HepG2 (cell line): ENCODE measurements around the gene EEF2. TPM values are rescaled to one million over a fixed set of nuclear protein-coding genes. Genes with fewer than 3 reads are reported as not detected.

Source experiments
- ATAC-seq: fragments of 200-7000 bp; cut with Tn5 transposase; 3 replicates; pipeline ENCODE4 v1.9.1; 2020; ENCODE audit warnings: mild to moderate bottlenecking, moderate library complexity
- BruUV-seq: library from RNA; stranded (reverse); fragments of 400-500 nt; replicated peaks from 2 replicates; lab custom pipeline; 2021; lab: Mats Ljungman, UMichigan
- CTCF ChIA-PET: fragments of 300-600 bp; formaldehyde crosslinking; extraction: SDS; loops from one replicate; lab custom pipeline; 2021; ENCODE audit warnings: low total read pairs, inconsistent platforms, low intra/inter-chr PET ratio; lab: Yijun Ruan, JAX
- POLR2A ChIA-PET: fragments of 350-600 bp; sonication (Branson Sonifier 250); formaldehyde crosslinking; loops from one replicate; lab custom pipeline; 2020; ENCODE audit warnings: antibody characterized with exemption, inconsistent platforms; lab: Yijun Ruan, JAX
- DNase-seq: peaks from one replicate; pipeline ENCODE4 v3.0.0-alpha.2; 2015; ENCODE audit warnings: low spot score
- FAIRE-seq: peaks from 3 replicates; lab custom pipeline; 2011; peaks lifted over from hg19 to GRCh38; lab: Jason Lieb, UNC
- H2AFZ ChIP-seq: one replicate; pipeline ENCODE4 v1.6.1; 2011; ENCODE audit warnings: low read length, inconsistent platforms
- H3K27ac ChIP-seq: fragments of 300-600 bp; 3 replicates; pipeline ENCODE4 v1.8.0; 2011; ENCODE audit warnings: mixed run types, mild to moderate bottlenecking, mixed read lengths, low read length, inconsistent platforms; ENCODE audit not compliant: insufficient read depth; ENCODE audit errors: extremely low read length
- H3K27me3 ChIP-seq, 2 experiments: fragments of 200-600 bp in 1 of 2; 2 replicates in 1 of 2; 3 replicates in 1 of 2; pipeline versions ENCODE4 v1.6.0 to v1.8.0; 2011; ENCODE audit warnings: low read length in 2 of 2, mild to moderate bottlenecking in 2 of 2, moderate library complexity in 2 of 2, inconsistent platforms in 1 of 2; ENCODE audit not compliant: insufficient read depth in 2 of 2, control insufficient read depth in 1 of 2
- H3K36me3 ChIP-seq, 2 experiments: fragments of 200-600 bp in 1 of 2; replicated peaks in 1 of 2; 2 replicates in 1 of 2; 3 replicates in 1 of 2; pipeline versions ENCODE4 v1.5.1 to v1.8.0; 2011; ENCODE audit warnings: low read length in 2 of 2, inconsistent platforms in 1 of 2; ENCODE audit not compliant: insufficient read depth in 2 of 2, control insufficient read depth in 1 of 2
- H3K4me1 ChIP-seq: 2 replicates; pipeline ENCODE4 v1.5.1; 2012; ENCODE audit warnings: low read length, inconsistent platforms; ENCODE audit not compliant: insufficient read depth
- H3K4me2 ChIP-seq: 2 replicates; pipeline ENCODE4 v1.6.0; 2011; ENCODE audit warnings: low read depth, low read length, inconsistent platforms
- H3K4me3 ChIP-seq, 3 experiments: fragments of 200-600 bp in 1 of 3; sonication (generic), shearing (Covaris generic) in 1 of 3; replicated peaks in 1 of 3; 2 replicates each; pipeline ENCODE4 v1.5.1; 2011 to 2016; ENCODE audit warnings: low read length in 3 of 3, inconsistent platforms in 2 of 3, low read depth in 2 of 3, mild to moderate bottlenecking in 2 of 3, control low read depth in 1 of 3, mixed read lengths in 1 of 3; ENCODE audit not compliant: insufficient read depth in 1 of 3
- H3K79me2 ChIP-seq: one replicate; pipeline ENCODE4 v1.6.1; 2011; ENCODE audit warnings: low read length, inconsistent platforms; ENCODE audit not compliant: insufficient read depth
- H3K9ac ChIP-seq: 2 replicates; pipeline ENCODE4 v1.6.0; 2011; ENCODE audit warnings: mild to moderate bottlenecking, low read depth, low read length, inconsistent platforms; ENCODE audit not compliant: insufficient read depth
- H3K9me3 ChIP-seq: 2 replicates; pipeline ENCODE4 v1.5.1; 2012; ENCODE audit warnings: mild to moderate bottlenecking, low read length
- H4K20me1 ChIP-seq: 2 replicates; pipeline ENCODE4 v1.6.0; 2011; ENCODE audit warnings: inconsistent platforms, mild to moderate bottlenecking, low read length, moderate library complexity; ENCODE audit not compliant: insufficient read depth
- CCAR2 ChIP-seq: fragments of 200-400 bp; formaldehyde crosslinking; optimal IDR thresholded peaks from 2 replicates; pipeline ENCODE3; 2018; ENCODE audit warnings: low read depth, mild to moderate bottlenecking, low read length, moderate library complexity
- CREM ChIP-seq, 2 experiments: sonication (generic) in 1 of 2; formaldehyde crosslinking in 1 of 2; IDR thresholded peaks; 2 replicates each; pipeline versions ENCODE4 v1.4.0 to v1.6.1; 2016 to 2020; ENCODE audit warnings: antibody characterized with exemption in 1 of 2, mild to moderate bottlenecking in 1 of 2, missing genetic modification reagents in 1 of 2
- EZH2 ChIP-seq: conservative IDR thresholded peaks from 2 replicates; pipeline ENCODE4 v1.6.1; 2012; ENCODE audit warnings: mild to moderate bottlenecking, low read depth, low read length, moderate library complexity
- FOXP1 ChIP-seq, 2 experiments: fragments of 450-650 bp in 1 of 2; IDR thresholded peaks; 2 replicates each; pipeline ENCODE4 v1.6.1; 2017 to 2018; ENCODE audit warnings: antibody characterized with exemption in 1 of 2
- JARID2 ChIP-seq: sonication (generic); formaldehyde crosslinking; IDR thresholded peaks from 2 replicates; pipeline ENCODE4 v1.8.1; 2023; ENCODE audit warnings: missing genetic modification reagents, inconsistent platforms; ENCODE audit not compliant: insufficient replicate concordance
- MXI1 ChIP-seq: IDR thresholded peaks from 3 replicates; pipeline ENCODE4 v1.6.1; 2012; ENCODE audit warnings: low read depth, low read length, inconsistent platforms, borderline replicate concordance
- NFYB ChIP-seq: sonication (generic); formaldehyde crosslinking; IDR thresholded peaks from 2 replicates; pipeline ENCODE4 v1.4.0; 2020; ENCODE audit warnings: missing genetic modification reagents
- PHF20 ChIP-seq: sonication (generic); formaldehyde crosslinking; IDR thresholded peaks from 2 replicates; pipeline ENCODE4 v1.5.0; 2020; ENCODE audit warnings: mild to moderate bottlenecking, missing genetic modification reagents
- PLRG1 ChIP-seq: fragments of 450-650 bp; conservative IDR thresholded peaks from 2 replicates; pipeline ENCODE4 v1.6.1; 2016
- POLR2A ChIP-seq, 2 experiments: IDR thresholded peaks; 2 replicates each; pipeline ENCODE4 v1.6.1; 2011; ENCODE audit warnings: low read depth in 2 of 2, low read length in 2 of 2, mild to moderate bottlenecking in 1 of 2, moderate library complexity in 1 of 2; ENCODE audit not compliant: insufficient read depth in 1 of 2
- SSRP1 ChIP-seq: IDR thresholded peaks from 2 replicates; pipeline ENCODE4 v1.6.1; 2016; ENCODE audit warnings: control low read depth
- ZC3H13 ChIP-seq: sonication (generic); formaldehyde crosslinking; IDR thresholded peaks from 2 replicates; pipeline ENCODE4 v1.8.1; 2023; ENCODE audit warnings: mild to moderate bottlenecking, missing genetic modification reagents, moderate library complexity
- ZNF790 ChIP-seq: sonication (generic); formaldehyde crosslinking; IDR thresholded peaks from 2 replicates; pipeline ENCODE4 v1.8.0; 2022; ENCODE audit warnings: missing genetic modification reagents, mild to moderate bottlenecking, borderline replicate concordance
- WGBS: methylation state at CpG from one replicate; pipeline ENCODE4 v1.1.6; 2017; ENCODE audit warnings: low lambda C conversion rate; 5-methylcytosine and 5-hydroxymethylcytosine counted together
- in situ Hi-C: cut with HindIII; loops from 2 replicates; pipeline ENCODE4 v1.10.0; 2017; ENCODE audit warnings: low pct_unique_long_range_greater_than_20kb; ENCODE audit not compliant: extremely low pct_ligation_motif_present
- intact Hi-C: fragments of 100-400 bp; cut with micrococcal nuclease; formaldehyde crosslinking; loops from one replicate; pipeline ENCODE4 v1.10.0; 2022; ENCODE audit not compliant: unreplicated experiment
- polyA plus RNA-seq, 8 experiments: library from polyadenylated mRNA; depleted of rRNA in 3 of 8; stranded (reverse) in 7 of 8; unstranded in 1 of 8; fragments of >200 nt; fragmentation: Illumina TruSeq in 4 of 8; extraction: Trizol in 4 of 8; gene quantifications; 2 replicates each; pipeline versions ENCODE4 v1.2.1 to v1.2.3, GENCODE V29; 2011 to 2016; ENCODE audit warnings: low read depth in 4 of 8, missing spikeins in 1 of 8, mixed read lengths in 1 of 8; ENCODE audit not compliant: insufficient read depth in 1 of 8
- total RNA-seq, 5 experiments: library from RNA; depleted of rRNA; stranded (reverse); fragments of >200 nt; fragmentation: Illumina TruSeq; extraction: Trizol; gene quantifications; 2 replicates each; pipeline ENCODE4 v1.2.3, GENCODE V29; 2016; ENCODE audit warnings: low read depth in 1 of 5
- TF ChIP-seq, protein P1 (sequence below): sonication (generic); formaldehyde crosslinking; IDR thresholded peaks from 2 replicates; pipeline ENCODE4 v1.5.0; 2020; ENCODE audit warnings: mild to moderate bottlenecking, missing genetic modification reagents

EEF2 gene
- total and polyA plus RNA-seq, 2 of the 13 experiments (the other 11 are each of a cell fraction or from before 2014, with no cell fraction given), result 1,441 to 1,777 TPM

DNA sequence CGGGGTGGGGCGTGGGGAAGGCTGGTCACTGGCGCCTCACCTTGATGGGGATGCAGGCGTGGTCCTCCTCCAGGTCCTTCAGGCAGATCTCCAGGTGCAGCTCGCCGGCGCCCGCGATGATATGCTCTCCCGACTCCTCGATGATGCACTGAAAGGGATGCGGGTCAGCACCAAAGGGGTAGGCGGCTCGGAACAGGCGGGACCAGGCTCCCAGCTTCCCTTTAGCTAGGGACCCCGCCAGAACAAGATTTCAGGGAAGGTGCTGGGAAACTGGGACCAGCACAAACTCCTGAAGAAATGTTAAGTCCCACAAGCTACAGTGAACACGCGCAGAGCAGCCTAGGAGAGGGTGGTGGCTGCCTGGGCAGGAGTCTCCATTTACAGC, 6.0 kb downstream of the EEF2 start:
- Histone ChIP-seq H4K20me1 (peaks cover 88% of the 10 kb centered on the region), H3K4me2 (no peak overlapping the region), H3K9me3 (no peaks in the 10 kb centered on the region), H3K27ac (no peak overlapping the region), H3K27me3 (no peaks in the 10 kb centered on the region), H3K79me2 (peaks cover 40% of the 10 kb centered on the region), H2AFZ (no peak overlapping the region), H3K4me1 (peaks cover 37% of the 10 kb centered on the region), H3K4me3 (no peak overlapping the region), H3K36me3 (peaks cover 75 to 84% of the 10 kb centered on the region in 2 experiments), H3K9ac (no peak overlapping the region)
- BruUV-seq, result no TSS peak
- over 99% methylated on average over 11 of the region's 18 CpGs for WGBS
- ATAC-seq (no peak), FAIRE-seq (no peak), DNase-seq (no peak)
- ChIA-PET POLR2A (interaction anchor here (2.0 to 7.4 kb wide), 2 partner anchors 8 to 10 kb away, joined by 12 to 118 read pairs; partner anchors contain the start of gene DAPK3), CTCF (no interaction called here)
- TF ChIP-seq MXI1 (no peak), CREM (IDR thresholded peaks at IDR 0.05) (no peak), CREM (CRISPR knock-in tag; IDR thresholded peaks at IDR 0.05) (no peak), PLRG1 (no peak), EZH2 (no peak), ZC3H13 (CRISPR knock-in tag) (peak; percentile 61), PHF20 (CRISPR knock-in tag) (no peak), FOXP1 (IDR thresholded peaks at IDR 0.05) (no peak), FOXP1 (CRISPR knock-in tag; IDR thresholded peaks at IDR 0.05) (no peak), JARID2 (CRISPR knock-in tag) (no peak), NFYB (no peak), ZNF790 (CRISPR knock-in tag) (no peak), SSRP1 (peak; percentile 60; the same call in 1 of the 2 replicates), CCAR2 (no peak), POLR2A (IDR thresholded peaks at IDR 0.05; ENCODE audit: insufficient read depth in 1 of 2, low read depth in 2 of 2, low read length in 2 of 2) (peak in 1 of 2 experiments; percentile 33; a peak in 1 of 4 replicates)
- TF ChIP-seq, protein P1, sequence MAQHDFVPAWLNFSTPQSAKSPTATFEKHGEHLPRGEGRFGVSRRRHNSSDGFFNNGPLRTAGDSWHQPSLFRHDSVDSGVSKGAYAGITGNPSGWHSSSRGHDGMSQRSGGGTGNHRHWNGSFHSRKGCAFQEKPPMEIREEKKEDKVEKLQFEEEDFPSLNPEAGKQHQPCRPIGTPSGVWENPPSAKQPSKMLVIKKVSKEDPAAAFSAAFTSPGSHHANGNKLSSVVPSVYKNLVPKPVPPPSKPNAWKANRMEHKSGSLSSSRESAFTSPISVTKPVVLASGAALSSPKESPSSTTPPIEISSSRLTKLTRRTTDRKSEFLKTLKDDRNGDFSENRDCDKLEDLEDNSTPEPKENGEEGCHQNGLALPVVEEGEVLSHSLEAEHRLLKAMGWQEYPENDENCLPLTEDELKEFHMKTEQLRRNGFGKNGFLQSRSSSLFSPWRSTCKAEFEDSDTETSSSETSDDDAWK, result no peak
- in situ Hi-C loops (no loop called here), intact Hi-C loops (no loop called here)
